Activated CD4-positive, alpha-beta memory T cell treated with anti-CD3 and anti-CD28 coated beads, Interleukin-2, amount 10 ng/mL, durations not matched to agents 7 days and 5 days (primary cell): ENCODE data around the gene FERMT2. TPM values are rescaled to one million over a fixed set of nuclear protein-coding genes. Genes with fewer than 3 reads are reported as not detected.

Experiments used
- CTCF ChIA-PET: fragments of 350-600 bp; sonication (Branson Sonifier 250); formaldehyde crosslinking; loops from one replicate; lab custom pipeline; 2021; ENCODE audit warnings: antibody characterized with exemption, inconsistent platforms; lab: Charles Lee
- POLR2A ChIA-PET: fragments of 350-600 bp; sonication (Branson Sonifier 250); formaldehyde crosslinking; loops from one replicate; lab custom pipeline; 2021; ENCODE audit warnings: antibody characterized with exemption; lab: Charles Lee
- DNase-seq: peaks from one replicate; pipeline ENCODE4 v3.0.0-alpha.2; 2020
- H3K27ac Mint-ChIP-seq: one replicate; pipeline ENCODE4 v1.8.0; 2021; ENCODE audit warnings: mild to moderate bottlenecking, mixed read lengths
- H3K27me3 Mint-ChIP-seq: one replicate; pipeline ENCODE4 v1.8.0; 2021; ENCODE audit warnings: mixed read lengths
- H3K36me3 Mint-ChIP-seq: one replicate; pipeline ENCODE4 v1.8.0; 2021; ENCODE audit warnings: low read depth, mixed read lengths
- H3K4me1 Mint-ChIP-seq: one replicate; pipeline ENCODE4 v1.8.0; 2021; ENCODE audit warnings: mixed read lengths
- H3K4me3 Mint-ChIP-seq: one replicate; pipeline ENCODE4 v1.8.0; 2021; ENCODE audit warnings: mild to moderate bottlenecking, mixed read lengths
- H3K9me3 Mint-ChIP-seq: one replicate; pipeline ENCODE4 v1.8.0; 2021; ENCODE audit warnings: mixed read lengths
- total RNA-seq, 2 experiments: library from RNA; stranded (reverse); gene quantifications; one replicate each; pipeline ENCODE4 v1.2.3, GENCODE V29; 2021

Gene FERMT2
- total RNA-seq, 2 experiments from 2014 or later = 1.8 to 2.8 TPM

DNA sequence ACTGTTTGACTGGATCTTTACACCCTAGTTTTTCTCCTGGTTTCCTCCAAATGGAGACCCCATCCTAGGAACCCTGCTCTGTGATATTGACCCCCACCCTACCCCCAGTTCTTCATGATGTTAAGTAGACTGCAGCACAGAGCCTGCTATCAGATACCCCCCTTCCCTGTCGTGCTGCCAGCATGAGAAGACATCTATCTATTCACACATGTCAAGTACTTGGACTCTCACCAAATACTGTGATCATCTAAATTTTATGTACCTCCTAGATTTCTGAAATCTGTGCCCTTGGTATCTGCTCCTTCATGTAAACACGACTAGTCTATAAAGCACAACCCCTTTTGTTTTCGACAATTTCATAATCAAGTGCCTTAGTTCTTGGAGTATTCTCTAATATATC is 38.9 kb downstream of the FERMT2 start:
- H3K36me3 Mint-ChIP-seq = no peaks in the 10 kb centered on the region
- H3K4me1 Mint-ChIP-seq = peaks cover 2% of the 10 kb centered on the region
- ChIA-PET POLR2A (no interaction called here), CTCF (no interaction called here)
- H3K9me3 Mint-ChIP-seq = no peaks in the 10 kb centered on the region
- H3K4me3 Mint-ChIP-seq = no peak overlapping the region
- no peak overlapping the region for H3K27ac Mint-ChIP-seq
- DNase-seq = no peak
- no peaks in the 10 kb centered on the region for H3K27me3 Mint-ChIP-seq

DNA sequence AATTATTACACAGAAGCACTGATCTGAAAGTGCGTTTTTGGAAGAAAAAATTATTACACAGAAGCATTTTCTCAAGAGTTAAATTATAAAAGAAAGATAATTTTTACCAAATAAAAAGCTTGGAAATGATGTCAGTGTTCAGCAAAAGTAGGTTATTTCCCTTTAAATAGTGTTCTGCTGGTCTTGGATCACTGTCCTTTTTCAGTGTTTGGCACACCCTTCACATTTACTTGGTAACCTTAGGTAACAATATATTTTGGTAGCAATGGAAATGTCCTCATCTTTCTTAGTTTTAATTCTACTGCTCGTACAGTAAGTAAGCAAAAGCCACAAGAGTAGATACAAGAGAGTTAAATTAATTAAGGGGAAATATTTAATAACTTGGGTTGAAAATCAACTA is 40.3 kb downstream of the FERMT2 start:
- Mint-ChIP-seq H3K27me3 (peaks cover 2% of the 10 kb centered on the region), H3K36me3 (no peaks in the 10 kb centered on the region), H3K9me3 (no peaks in the 10 kb centered on the region), H3K4me1 (no peaks in the 10 kb centered on the region), H3K27ac (no peak overlapping the region), H3K4me3 (no peak overlapping the region)
- DNase-seq = no peak
- CTCF ChIA-PET = no interaction called here
- POLR2A ChIA-PET = interaction anchor here (0.6 kb wide), 1 partner anchor 399 kb away, joined by 4 read pairs; no protein-coding TSS in a partner anchor

DNA sequence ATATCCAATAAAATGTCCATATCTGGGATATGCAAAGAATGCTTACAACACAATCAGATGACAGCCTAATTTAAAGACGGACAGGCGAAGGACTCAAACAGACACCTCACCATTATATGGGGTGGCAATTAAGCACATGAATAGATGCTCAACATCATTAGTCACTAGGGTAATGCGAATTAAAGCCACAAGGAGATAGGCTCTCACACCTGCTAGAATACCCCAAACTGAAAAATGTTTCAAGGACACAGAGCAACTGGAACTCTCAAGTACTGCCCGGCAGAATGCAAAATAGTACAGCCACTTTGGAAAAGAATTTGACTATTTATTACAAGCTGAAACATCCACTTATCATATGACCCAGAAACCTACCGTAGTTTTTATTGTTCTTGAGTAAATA is 42.9 kb downstream of the FERMT2 start:
- Mint-ChIP-seq H3K36me3 (no peaks in the 10 kb centered on the region), H3K27ac (no peak overlapping the region), H3K27me3 (peaks cover 6% of the 10 kb centered on the region), H3K4me1 (no peaks in the 10 kb centered on the region), H3K9me3 (no peaks in the 10 kb centered on the region), H3K4me3 (no peak overlapping the region)
- ChIA-PET POLR2A (no interaction called here), CTCF (no interaction called here)
- DNase-seq = no peak

DNA sequence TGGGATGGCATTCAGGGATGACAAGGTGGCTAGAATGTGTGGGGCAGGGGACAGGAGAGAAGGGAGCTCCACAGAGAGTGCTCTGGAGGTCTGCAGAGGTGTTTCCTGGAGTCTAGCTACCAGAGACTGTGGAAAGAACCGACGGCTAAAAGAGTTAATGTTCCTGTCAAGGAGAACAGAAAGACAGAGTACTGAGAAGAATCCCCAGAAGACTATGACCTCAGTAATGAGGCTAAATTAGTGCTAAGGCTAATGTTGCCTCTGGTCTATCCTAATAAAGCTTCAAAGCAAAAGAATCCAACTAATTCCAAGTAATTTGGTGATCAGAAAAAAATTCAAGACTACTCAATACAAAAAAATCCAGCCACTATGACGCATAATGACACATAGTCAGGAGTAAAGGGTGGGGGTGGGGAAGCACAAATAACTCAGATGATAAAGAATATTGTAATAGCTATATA is 44.7 kb downstream of the FERMT2 start:
- H3K4me3 Mint-ChIP-seq = no peak overlapping the region
- no peaks in the 10 kb centered on the region for H3K4me1 Mint-ChIP-seq
- H3K27ac Mint-ChIP-seq = no peak overlapping the region
- ChIA-PET POLR2A (no interaction called here), CTCF (no interaction called here)
- no peaks in the 10 kb centered on the region for H3K9me3 Mint-ChIP-seq
- no peak for DNase-seq
- H3K36me3 Mint-ChIP-seq = no peaks in the 10 kb centered on the region
- H3K27me3 Mint-ChIP-seq = peaks cover 6% of the 10 kb centered on the region

DNA sequence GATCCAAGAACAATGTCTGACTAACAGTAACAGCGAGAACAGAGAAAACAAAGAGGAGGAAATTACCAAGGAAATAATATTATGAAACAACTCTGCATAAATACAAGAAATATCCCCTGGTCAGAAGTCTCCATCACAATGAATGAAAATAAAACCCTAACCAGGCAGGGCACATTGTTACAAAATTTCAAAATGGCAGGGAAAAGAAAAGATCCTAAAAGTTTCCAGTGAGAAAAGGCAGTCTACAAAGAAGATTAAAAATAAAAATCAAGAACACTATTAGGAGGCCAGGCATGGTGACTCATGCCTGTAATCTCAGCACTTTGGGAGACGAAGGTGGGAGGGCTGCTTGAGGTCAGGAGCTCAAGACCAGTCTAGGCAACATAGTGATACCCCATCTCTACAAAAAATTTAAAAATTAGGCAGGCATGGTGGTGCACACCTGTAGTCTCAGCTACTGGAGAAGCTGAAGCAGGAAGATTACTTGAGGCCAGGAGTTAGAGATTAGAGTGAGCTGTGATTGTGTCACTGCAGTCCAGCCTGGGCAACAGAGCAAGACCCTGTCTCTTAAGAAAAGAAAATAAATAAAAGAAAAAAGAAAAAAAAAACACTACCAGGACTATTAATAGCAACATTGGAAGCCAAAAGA is 47.8 kb downstream of the FERMT2 start:
- peaks cover 6% of the 10 kb centered on the region for H3K27me3 Mint-ChIP-seq
- H3K4me3 Mint-ChIP-seq = no peak overlapping the region
- no peaks in the 10 kb centered on the region for H3K36me3 Mint-ChIP-seq
- H3K27ac Mint-ChIP-seq = no peak overlapping the region
- ChIA-PET CTCF (interaction anchor here (0.8 kb wide), 1 partner anchor 50 kb away, joined by 4 read pairs; no protein-coding TSS in a partner anchor), POLR2A (no interaction called here)
- no peaks in the 10 kb centered on the region for H3K9me3 Mint-ChIP-seq
- H3K4me1 Mint-ChIP-seq = no peaks in the 10 kb centered on the region
- DNase-seq = no peak

DNA sequence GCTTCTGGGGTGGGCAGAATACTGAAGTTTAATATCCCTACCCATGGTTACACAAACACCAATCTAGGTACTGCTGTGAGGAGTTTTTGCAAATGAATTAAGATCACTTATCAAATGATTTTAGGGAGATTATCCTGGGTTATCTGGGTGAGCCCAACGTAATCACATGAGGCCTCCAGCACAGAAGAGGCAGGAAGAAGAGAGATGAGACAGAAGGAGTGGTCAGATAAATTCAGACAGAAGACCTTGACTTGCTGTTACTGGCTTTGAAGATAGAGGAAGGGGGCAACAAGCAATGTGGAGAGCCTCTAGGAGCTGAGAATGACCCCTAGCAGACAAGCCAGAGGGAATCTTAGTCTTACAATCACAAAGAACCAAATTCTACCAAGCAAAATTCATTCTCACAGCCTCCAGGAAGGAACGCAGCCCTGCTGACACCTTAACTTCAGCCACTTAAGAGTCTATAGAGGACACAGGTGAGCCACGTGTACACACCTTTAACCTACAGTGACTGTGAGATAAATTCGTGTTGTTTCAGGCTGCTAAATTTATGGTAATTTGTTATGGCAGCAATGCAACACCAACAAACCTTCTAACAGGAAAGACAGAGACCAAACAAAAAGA is 49.4 kb downstream of the FERMT2 start:
- ChIA-PET POLR2A (no interaction called here), CTCF (interaction anchor here (0.6 kb wide), 1 partner anchor 39 kb away, joined by 3 read pairs; no protein-coding TSS in a partner anchor)
- Mint-ChIP-seq H3K9me3 (no peaks in the 10 kb centered on the region), H3K27ac (no peak overlapping the region), H3K27me3 (peaks cover 3% of the 10 kb centered on the region), H3K4me1 (no peaks in the 10 kb centered on the region), H3K36me3 (no peaks in the 10 kb centered on the region), H3K4me3 (no peak overlapping the region)
- no peak for DNase-seq

DNA sequence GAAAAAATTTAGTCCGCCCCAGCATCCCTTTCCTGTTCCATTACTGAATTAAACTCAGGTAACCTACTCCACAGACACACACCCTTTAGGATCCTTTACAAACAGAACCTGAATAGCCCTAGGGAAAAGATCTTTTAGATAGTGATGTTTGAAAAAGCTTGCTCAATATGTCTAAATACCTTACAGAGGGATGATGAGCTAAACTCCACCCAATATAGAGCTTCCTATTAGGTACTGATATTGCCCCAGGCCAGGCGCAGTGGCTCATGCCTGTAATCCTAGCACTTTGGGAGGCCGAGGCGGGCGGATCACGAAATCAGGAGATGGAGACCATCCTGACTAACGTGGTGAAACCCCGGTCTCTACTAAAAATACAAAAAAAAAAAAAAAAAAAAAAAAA is 50.1 kb downstream of the FERMT2 start:
- ChIA-PET CTCF (interaction anchor here (0.6 kb wide), 1 partner anchor 38 kb away, joined by 3 read pairs; no protein-coding TSS in a partner anchor), POLR2A (no interaction called here)
- H3K4me1 Mint-ChIP-seq = no peaks in the 10 kb centered on the region
- no peak overlapping the region for H3K4me3 Mint-ChIP-seq
- peaks cover 3% of the 10 kb centered on the region for H3K27me3 Mint-ChIP-seq
- no peaks in the 10 kb centered on the region for H3K9me3 Mint-ChIP-seq
- no peak for DNase-seq
- no peak overlapping the region for H3K27ac Mint-ChIP-seq
- no peaks in the 10 kb centered on the region for H3K36me3 Mint-ChIP-seq

DNA sequence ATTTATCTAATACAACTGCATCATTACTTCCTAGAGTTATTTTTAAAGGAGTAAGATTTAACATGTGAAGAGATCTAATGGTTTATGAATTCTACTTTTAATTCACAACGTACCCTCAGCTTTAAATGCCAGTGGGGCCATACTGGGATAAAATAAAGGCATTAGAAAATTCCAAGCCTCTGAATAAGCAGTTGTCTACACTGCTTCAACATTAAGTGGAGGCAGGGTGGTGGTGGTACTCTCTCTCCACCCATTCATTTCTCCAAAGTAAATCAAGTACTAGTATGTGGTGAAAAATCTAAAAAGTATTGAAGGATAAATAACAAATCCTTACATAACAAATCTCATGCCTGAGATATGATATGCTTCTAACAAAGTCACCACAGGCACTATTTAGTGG is 52.4 kb downstream of the FERMT2 start:
- H3K4me1 Mint-ChIP-seq = peaks cover 9% of the 10 kb centered on the region
- ChIA-PET POLR2A (no interaction called here), CTCF (no interaction called here)
- H3K36me3 Mint-ChIP-seq = no peaks in the 10 kb centered on the region
- H3K9me3 Mint-ChIP-seq = no peaks in the 10 kb centered on the region
- peaks cover under 1% of the 10 kb centered on the region for H3K27me3 Mint-ChIP-seq
- H3K4me3 Mint-ChIP-seq = no peak overlapping the region
- DNase-seq = no peak
- no peak overlapping the region for H3K27ac Mint-ChIP-seq

DNA sequence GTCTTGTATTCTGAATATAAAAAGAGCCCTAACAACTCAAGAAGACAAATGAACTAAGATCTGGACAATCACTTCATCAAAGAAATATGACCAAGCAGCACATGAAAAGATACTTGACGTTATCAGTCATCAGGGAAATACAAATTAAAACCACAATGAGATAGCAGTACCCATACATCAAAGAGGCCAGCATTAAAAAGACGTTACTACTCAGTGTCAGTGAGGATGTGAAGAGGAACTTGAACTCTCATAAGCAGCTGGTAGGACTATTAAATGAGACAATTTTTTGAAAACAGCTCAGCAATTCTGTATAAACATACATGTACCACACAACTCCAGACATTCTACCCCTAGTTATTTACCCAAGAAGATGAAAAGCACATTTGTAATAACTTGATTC is 55.9 kb downstream of the FERMT2 start:
- no peaks in the 10 kb centered on the region for H3K36me3 Mint-ChIP-seq
- H3K4me3 Mint-ChIP-seq = no peak overlapping the region
- DNase-seq = no peak
- H3K4me1 Mint-ChIP-seq = peaks cover 9% of the 10 kb centered on the region
- no peaks in the 10 kb centered on the region for H3K27me3 Mint-ChIP-seq
- H3K27ac Mint-ChIP-seq = no peak overlapping the region
- CTCF ChIA-PET = no interaction called here
- H3K9me3 Mint-ChIP-seq = no peaks in the 10 kb centered on the region
- POLR2A ChIA-PET = no interaction called here

DNA sequence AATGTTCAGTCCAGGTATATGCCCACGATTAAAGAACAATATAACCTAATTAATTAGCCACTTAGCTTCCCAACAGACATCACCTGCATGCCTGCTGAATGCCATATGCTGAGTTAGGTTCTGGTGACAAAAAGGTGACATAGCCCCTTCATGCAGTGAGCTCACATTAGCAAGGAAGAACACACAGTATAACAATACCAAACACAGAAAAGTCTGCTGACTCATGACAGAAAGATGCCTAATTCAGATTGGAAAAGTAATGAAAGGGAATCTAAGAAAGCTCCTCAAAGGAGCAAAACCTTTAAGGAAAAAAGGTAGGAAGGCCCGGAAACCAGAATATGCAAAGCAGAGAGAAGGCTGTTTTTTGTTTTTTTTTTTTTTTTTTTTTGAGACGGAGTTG is 59.0 kb downstream of the FERMT2 start:
- no peaks in the 10 kb centered on the region for H3K36me3 Mint-ChIP-seq
- DNase-seq = no peak
- H3K27me3 Mint-ChIP-seq = no peaks in the 10 kb centered on the region
- H3K4me1 Mint-ChIP-seq = peaks cover 9% of the 10 kb centered on the region
- H3K4me3 Mint-ChIP-seq = no peak overlapping the region
- no peaks in the 10 kb centered on the region for H3K9me3 Mint-ChIP-seq
- ChIA-PET POLR2A (no interaction called here), CTCF (no interaction called here)
- H3K27ac Mint-ChIP-seq = no peak overlapping the region

DNA sequence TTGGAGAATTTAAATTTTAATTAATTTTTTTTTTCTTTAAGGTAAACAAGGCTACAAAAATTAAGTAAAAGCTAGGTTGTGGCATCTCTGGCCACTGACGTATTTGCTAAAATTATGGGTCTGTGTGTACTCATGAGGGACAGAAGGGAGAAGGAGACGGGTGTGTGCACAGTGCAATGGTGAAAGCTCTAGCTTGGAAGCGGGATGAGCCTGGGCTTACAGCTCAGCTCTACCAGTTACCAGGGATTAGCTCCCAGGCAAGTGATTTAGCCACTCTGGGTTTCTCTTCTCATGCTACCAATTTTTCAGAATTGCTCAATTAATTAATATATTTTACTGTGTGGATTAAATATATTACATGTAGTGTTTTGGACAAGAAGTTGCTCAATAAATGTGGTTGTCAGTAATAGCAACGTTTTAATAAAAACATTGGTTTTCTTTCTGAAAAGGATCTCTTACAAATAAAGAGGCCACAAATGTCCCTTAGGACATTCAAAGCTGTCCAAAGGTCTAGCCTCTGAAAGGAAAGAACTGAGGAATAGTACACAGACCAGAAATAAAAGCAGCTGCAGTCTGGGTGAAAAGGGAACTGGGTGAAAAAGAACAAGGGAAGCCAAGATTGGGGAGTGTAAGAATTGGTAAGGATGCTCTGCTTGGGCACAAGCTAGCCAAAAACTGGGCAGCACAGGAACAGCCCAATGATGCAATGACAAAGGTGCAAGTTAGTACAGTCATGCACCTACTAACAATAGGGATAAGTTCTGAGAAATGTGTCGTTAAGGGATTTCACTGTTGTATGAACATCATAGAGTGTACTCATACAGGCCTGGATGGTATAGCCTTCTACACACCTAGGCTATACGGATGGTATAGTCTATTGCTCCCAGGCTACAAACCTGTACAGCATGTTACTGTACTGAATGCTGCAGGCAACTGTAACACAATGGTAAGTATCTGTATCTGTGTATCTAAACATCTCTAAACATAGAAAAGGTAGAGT is 61.7 kb downstream of the FERMT2 start:
- CTCF ChIA-PET = no interaction called here

DNA sequence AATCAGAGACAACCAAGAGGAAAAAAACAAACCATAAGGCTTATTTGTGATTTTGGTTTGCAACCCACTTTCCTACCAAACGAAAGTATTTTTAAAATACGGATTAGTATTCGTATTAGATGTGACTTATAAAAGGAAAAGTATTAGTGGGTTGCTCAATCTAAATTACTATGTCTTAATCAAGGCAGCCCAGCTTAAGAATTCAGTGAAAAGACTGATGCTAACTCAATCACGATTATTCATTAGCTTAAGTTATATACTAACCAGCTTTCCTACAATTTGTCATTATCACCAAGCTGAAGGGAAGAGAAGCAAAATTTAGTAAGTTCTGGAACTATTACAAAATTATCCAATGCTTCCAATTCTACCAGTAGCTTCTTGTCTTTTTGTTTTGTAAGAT is 62.7 kb downstream of the FERMT2 start:
- CTCF ChIA-PET = no interaction called here
- Mint-ChIP-seq H3K4me1 (no peaks in the 10 kb centered on the region), H3K27ac (no peak overlapping the region), H3K4me3 (no peak overlapping the region), H3K27me3 (no peaks in the 10 kb centered on the region), H3K9me3 (no peaks in the 10 kb centered on the region), H3K36me3 (no peaks in the 10 kb centered on the region)
- DNase-seq = no peak
- POLR2A ChIA-PET = no interaction called here

More for the DNA sequence above, 61.7 kb downstream of the FERMT2 start:
- no peak for DNase-seq
- H3K27ac Mint-ChIP-seq = no peak overlapping the region
- H3K36me3 Mint-ChIP-seq = no peaks in the 10 kb centered on the region
- POLR2A ChIA-PET = no interaction called here
- H3K27me3 Mint-ChIP-seq = no peaks in the 10 kb centered on the region
- H3K4me3 Mint-ChIP-seq = no peak overlapping the region
- H3K4me1 Mint-ChIP-seq = no peaks in the 10 kb centered on the region
- no peaks in the 10 kb centered on the region for H3K9me3 Mint-ChIP-seq

DNA sequence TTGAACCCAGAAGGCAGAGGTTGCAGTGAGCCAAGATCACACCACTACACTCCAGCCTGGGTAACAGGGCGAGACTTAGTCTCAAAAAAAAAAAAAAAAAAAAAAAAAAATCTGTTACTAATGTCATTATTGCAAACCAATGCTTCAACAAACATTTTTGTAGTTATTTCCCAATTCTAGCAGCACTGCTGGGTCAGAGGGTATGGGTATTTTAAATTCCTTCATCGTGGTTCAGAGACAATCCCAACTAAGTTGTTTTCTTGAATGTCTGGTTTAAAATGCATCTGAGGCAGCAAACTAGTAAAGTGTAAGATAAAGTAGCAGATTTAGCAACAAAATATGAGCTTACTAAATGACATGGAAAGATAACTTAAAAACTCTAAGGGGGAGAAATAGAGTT is 65.6 kb downstream of the FERMT2 start:
- no peaks in the 10 kb centered on the region for H3K4me1 Mint-ChIP-seq
- H3K9me3 Mint-ChIP-seq = no peaks in the 10 kb centered on the region
- DNase-seq = no peak
- no peak overlapping the region for H3K27ac Mint-ChIP-seq
- CTCF ChIA-PET = interaction anchor here (0.7 kb wide), 1 partner anchor 46 kb away, joined by 3 read pairs; no protein-coding TSS in a partner anchor
- no peaks in the 10 kb centered on the region for H3K36me3 Mint-ChIP-seq
- POLR2A ChIA-PET = no interaction called here
- no peaks in the 10 kb centered on the region for H3K27me3 Mint-ChIP-seq
- no peak overlapping the region for H3K4me3 Mint-ChIP-seq
